NCI-H2029 treated with DMSO at 0.1 percent for 48 hours (cell line): Measurements from ENCODE around the gene PLCB1.
A peak's percentile ranks its signal among the peaks of the same experiment; 100 is the strongest.
"Not testable (repeated sequence)": the region's sequence is repeated elsewhere in the genome, so short reads cannot be mapped to it uniquely, and the experiment has no call there.

ENCODE experiments used
- DNase-seq: peaks from one replicate; lab custom pipeline; 2025; lab: John Stamatoyannopoulos, UW

The PLCB1 gene

DNA sequence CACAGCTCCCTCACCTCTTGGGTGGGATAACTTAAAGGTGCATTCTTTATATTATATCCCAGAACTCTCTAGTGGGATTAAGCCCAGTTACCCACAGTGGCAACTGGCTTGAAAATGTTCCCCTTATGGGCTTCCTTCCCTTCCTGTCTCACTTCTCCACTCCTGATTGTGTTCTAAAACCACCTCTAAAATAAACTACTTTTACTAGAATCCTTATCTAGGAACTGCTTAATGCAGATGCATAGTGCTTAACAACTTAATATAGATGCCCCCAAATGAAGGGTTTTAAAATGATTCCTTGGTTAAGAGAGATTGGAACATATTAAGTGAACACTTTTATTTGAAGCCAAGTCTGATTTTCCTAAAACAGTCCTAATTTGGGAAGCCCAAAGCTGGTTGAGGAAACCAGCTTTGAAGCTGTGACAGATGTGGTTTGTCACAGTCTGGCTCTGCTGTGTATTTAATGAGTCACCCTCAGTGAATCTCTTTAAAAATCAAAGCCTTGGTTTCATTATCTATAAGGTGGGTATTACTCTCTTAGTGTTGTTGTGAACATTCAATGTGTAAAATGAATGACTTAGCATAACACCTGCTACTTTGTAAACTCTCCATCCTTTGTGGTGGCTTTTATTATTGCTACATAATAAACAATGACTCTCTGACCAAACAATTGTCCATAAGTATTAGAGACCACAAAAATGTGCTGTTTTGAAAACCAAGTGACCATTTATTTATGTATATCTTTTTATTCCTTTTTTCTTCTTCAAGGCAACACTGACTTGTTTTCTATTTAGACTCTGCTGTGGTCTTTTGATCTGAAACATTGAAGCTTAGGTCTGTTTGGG is 24.4 kb downstream of the PLCB1 start:
- DNase-seq: peak; percentile 75

DNA sequence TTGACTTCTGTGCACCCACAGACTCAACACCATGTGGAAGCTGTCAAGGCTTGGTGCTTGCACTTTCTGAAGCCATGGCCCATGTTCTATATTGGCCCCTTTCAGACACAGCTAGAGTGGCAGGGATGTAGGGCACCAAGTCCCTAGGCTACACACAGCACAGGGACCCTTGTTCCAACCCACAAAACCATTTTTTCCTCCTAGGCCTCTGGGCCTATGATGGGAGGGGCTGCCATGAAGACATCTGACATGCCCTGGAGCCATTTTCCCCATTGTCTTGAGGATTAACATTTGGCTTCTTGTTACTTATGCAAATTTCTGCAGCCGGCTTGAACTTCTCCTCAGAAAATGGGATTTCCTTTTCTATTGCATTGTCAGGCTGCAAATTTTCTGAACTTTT is 27.2 kb downstream of the PLCB1 start:
- DNase-seq: not testable (repeated sequence)

DNA sequence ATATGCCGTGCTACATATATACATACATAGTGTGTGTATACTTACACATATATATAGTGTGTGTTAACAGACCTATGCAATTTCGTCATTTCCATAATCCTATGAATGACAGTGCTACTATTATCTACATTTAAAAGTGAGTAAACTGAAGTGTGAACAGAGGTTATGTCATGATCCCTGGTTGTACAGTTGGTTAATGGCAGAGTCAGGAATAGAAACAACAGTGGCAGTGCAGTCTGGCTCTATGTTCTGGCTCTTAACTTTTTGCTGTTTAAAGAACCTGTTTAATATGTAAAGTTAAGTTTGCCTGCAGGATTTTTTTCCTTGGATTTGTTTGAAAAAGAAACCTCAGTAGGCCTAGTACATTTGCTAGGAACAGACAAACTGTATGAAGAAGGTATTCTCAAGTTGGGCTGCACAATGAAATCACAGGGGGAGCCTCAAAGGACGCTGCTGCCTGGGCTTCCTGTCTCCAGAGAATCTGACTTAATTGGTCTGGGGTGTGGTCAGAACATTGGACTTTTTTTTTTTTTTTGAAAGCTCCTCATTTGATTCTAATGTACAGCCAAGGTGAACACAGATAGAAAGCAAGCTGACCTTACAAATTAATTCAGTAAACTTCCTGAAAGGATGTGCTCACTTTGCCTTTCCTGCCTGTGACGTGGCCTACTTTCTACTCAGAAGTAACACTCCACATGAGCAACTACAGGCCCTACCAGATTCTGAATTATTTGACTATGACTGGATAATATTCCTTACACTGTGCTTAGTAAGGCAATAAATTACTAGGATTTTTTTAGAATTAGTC is 29.4 kb downstream of the PLCB1 start:
- no peak for DNase-seq

DNA sequence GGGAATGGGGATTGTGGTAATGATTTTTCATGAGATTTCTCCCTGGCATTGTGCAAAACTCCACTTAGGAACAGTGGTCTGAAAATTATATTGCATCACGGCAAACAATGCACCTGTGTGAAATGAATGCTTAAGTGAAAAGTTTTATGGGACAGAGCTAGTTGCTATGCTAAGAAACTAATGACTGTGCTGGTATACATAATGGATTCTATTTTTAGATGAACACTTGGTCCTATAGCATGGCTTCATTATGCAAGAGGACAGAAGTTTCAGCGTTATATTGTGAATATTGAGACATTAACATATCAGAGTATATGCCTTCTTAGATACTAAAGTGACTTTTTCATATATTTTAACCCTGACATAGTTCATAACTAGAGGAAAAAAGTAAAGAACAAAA is 30.5 kb downstream of the PLCB1 start:
- no peak for DNase-seq

DNA sequence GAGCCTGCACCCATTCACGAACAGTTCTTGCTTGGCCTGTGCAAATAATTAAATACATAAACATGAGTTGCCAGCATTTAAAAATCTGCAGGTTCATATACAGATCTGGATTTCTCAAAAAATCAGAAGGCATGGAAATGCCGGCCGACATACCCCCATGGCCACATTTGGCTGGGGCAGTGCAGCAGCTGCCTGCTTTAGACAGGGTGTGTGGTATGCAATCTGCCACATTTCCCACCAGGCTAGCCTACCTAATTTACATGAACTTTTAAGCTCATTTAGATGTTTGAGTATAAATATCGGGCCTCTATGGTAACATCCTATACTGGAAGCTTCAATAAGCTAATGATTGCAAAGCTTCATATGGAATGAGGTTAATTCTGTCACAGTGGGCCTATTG is 31.5 kb downstream of the PLCB1 start:
- no peak for DNase-seq

DNA sequence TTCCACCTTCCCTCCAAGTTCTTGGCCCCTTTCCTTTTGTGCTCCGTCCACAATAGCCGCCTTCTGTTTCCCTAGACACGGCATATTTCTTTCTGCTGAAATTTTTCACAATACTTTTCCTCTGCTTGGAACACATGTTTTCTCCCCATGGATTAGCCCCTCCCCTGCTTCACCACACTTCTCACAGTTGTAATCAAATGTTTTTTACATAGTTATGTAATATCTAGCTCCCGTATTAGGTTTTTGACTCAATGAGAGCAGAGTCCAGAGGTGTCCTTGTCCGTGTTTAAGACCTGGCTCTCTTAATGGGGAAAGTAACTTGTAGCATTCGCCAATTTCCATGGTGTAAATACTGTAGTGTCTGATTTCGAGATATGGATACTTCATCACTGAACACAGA is 34.7 kb downstream of the PLCB1 start:
- no peak for DNase-seq

DNA sequence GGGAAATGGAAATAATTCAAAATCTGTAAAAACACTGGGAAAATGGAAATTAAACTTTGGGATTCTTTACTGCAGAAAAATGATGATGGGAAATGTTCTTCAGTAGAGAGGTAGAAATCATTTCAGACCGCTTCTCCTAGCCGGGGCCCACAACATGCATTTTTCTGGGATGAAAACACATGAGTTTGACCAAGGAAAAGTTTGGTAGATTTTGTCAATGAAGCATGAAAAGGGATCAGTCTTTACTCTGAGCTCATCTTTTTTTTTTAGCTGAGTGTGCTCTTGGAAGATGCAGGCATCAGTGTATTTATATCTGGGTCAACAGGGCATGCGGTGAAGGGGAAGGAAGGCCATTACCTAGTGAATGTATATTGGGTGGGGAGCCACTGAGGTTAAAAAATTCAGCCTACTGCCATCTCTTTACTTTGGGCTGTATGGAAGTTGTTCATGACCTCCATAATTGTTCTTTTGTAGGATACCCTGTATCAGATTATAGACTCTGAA is 36.8 kb downstream of the PLCB1 start:
- no peak for DNase-seq

DNA sequence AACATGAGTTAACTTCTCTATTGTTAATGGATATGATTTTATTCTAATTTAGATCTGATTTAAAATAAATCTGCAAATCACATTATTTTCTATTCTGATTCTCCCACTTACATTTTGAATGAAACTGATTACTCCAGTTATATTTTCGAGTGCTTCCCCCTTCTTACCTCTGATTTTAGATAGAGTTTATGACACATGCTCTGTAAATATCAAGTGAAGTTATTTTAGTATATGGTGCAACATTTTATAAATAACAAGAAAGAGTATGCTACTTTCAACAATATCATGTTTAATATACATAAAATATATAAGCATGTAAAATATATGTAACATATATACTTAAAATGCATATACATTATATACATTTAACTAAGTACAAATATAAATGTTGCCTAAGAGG is 38.9 kb downstream of the PLCB1 start:
- no peak for DNase-seq

DNA sequence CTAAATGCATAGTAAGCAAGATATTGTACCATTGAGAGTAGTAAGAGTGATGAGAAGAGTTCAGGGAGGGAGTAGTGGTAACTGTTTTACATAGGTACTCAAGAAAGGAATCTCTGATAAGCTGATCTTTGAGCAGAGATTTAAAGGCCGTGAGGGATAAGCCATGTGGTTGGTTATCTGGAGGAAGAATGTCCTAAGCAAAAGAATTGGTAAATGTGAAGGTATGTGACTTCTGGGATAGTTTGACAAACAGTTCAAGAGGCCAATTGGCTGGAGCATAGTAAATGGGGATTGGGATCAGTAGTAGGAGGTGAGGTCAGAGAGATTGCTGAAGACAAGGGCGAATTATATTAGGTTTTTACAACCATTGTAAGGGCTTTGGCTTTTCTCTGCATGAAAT is 40.1 kb downstream of the PLCB1 start:
- DNase-seq: no peak

DNA sequence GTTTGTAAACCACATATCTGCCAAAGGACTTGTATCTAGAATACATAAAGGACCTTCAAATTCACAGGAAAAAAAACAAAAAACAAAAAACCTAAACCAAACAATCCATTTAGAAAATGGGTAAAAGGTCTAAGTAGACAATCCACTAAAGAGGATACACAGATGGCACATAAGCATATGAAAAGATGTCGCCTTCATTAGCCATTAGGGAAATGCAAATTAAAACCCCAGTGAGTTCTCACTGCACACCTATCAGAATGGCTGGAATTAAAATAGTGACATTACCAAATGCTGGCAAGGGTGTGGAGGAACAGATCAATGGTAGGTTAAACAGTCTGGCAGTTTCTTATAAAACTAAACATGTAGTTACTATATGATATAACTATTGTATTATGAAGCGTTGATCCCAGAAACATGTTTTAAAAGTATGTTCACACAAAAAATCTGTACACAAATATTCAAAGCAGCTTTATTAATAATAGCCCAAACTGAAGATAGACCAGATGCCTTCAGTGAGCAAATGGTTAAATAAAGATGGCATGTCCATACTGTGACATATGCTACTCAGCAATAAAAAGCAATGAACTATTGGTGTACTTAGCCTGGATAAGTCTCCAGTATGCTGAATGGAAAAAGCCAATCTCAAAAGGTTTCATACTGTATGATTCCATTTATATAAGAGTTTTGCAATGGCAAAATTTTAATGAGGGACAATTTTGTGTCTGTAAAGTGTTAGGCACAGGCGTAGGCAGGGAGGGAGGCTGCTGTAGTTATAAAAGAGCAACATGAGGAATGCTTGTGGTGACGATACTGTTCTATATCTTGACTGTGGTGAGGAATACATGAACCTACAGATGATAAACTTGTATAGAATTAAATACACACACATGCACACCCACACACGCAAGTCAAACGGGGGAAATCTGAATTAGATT is 43.9 kb downstream of the PLCB1 start:
- DNase-seq: no peak

DNA sequence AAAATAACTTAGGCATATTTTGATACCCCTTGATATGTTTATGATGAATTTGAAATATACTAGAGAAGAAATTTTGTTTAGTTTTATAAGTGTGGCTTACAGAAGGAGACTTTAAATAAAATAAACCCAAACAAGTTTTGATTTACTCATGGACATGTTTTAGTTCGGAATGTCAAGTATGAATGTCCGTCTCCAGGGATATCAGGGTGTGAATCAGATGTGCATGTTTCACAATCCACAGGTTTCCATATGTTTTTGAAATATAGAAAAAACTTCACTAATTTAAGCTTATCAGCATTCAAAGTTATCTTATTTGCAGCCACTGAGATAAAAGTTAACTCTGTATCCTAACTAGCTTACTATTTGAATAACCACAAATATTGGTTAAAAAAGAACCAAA is 51.5 kb downstream of the PLCB1 start:
- DNase-seq: no peak

DNA sequence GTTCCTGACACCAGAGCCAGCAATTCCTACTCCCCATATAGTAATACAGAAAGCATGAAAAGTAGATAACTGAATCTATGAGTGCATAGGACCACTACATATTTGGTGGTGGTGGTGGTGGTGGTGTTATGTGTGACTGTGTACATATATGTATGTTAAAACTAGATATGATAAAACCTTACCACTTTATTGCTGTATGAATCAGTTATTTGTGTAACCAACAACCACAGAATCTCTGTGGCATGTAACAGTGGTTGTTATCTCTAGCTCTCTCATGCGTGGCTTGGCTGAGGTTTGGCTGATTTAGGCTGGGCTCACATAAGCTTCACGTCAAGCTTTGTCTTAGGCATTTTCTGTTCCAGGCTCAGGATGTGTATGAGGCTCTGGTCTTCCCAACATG is 55.7 kb downstream of the PLCB1 start:
- DNase-seq: no peak

DNA sequence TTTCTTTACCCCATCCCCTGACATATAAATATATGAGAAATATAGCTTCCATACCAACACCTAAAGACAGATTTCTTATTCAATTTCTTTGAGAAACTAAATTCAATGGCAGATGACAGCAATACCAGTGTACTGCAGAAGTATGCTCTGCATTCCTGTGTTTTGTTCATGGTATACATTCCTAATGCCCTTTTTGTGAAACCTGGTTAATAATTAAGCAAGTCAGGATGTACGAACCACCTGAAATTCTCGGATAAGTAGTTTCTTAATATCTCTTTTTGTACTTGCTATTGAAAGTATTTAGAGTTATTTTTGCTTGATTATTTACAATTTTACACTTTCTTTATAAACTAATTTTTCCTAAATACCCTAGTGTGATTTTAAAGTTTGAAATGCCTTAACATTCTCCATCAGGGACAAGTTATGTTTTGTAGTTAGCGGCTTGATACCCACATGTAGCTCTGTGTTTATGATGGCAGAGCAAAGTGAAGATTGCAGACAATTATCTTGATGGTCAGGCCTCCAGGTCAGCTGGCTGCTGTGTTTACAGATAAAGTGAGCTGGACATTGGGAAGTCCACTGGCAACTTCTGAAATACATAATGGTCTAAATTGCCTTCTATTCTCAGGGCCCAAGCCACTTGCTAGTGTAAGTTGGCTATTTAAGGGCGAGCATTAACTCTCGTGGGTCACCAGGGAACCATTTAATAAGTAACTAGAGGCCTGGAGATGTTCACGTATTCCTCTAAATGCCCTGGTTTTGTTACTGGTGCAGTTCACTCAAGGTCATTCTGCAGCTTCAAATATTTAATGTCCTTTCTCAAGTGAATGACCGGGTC is 58.2 kb downstream of the PLCB1 start:
- no peak for DNase-seq

DNA sequence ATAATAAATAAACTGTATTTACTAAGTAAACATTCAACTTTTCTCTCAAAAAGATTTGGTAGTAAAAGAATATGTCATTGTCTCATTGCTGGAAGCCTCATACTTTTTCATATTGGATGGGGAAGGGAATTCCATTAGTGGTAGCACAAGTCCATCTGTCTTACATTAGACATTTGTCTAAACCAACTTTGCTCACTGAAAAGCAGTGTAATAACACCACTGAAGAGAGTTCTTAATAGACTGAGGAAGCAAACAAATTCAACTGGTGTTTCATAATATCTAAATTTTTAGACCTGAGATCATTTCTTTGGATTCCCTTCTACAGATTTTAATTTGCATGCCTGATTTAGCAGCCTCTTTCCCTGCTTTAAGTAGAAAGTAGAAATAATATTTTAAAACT is 62.7 kb downstream of the PLCB1 start:
- DNase-seq: no peak

DNA sequence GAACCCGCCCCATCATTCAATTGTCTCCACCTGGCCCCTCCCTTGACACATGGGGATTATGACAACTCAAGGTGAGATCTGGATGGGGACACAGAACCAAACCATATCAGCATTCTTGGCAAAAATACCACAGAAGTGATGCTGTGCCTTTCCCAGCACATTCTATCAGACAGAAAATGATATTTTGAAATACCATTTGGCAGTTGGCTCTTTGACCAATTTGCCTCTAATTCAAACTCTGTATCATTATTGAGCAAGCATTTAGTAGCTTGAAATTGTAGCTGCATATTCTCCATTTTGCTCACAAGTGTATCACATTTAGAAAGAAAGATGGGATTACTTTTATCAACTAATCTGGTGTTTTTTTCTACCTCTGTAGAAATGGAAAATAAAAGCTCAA is 64.0 kb downstream of the PLCB1 start:
- no peak for DNase-seq

DNA sequence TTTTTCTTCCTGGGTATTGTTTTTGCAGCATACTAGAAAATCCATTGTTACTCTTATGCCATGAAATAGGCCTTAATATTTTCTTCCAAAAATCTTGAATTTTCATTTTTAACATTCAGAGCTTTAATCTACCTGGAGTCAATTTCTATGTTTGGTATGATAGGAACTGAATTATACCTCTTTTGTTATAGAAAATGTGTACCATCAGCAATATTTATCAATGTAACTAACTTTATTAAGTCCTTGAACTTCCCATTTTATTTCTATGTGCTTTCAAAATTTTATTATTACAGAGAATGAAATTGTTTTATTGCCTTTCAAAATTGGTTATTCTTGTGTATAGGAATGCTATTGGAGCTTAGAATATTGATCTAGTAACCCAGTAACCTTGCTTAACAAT is 68.2 kb downstream of the PLCB1 start:
- DNase-seq: no peak

DNA sequence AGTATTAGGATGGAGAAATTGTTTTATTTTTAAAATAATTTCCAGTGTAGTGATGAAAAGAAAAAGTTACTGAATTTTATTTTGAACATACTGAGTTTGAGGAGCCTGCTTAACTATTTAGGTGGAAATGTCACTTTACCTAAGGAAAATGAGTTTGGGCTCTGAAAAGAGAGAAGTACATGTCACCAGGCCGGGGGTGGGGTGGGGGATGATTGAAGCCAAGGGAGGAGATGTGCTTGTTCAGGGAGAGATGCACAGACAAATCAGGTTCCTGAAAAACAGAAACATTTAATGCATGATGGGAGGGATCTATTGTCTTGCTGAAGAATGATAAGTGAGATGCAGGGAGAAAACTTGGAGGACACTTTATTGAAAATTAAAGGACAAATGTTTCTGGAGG is 71.3 kb downstream of the PLCB1 start:
- no peak for DNase-seq

DNA sequence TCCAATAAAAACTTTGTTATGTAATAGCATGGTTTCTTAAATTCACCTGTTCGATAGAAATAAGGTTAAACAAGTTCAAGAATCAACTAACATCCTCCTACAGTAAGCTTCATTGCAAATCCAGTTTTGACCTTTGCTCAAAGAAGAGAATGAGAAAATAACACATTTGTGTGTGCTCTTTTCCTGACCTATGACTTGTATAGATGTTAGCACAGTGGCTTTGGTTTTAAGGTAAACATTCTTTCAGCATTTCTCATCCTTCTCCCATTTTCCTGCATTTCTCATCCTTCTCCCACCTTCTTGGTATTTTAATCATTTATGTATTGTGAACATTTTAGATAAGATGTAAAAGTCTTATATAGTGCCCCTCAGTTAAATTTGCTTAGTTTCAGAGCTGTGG is 73.9 kb downstream of the PLCB1 start:
- no peak for DNase-seq

DNA sequence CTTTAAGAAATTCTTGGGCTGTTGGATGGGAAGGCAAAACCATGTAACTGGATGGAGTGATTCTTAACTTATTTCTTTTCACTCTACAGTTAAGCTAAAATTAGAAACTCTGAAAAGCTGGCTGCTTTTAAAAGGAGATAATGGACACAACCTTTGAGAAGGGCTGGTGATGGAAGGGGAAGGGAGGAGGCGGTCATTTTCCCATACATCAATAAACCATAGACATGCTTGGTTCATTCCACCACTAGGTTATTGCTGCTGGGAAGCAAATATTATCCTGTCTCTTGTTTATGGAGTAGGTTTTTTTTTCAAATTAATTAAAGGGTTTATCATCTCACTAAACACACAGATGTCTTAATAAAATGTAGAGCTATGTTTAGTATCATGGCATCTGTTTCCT is 76.2 kb downstream of the PLCB1 start:
- DNase-seq: no peak

DNA sequence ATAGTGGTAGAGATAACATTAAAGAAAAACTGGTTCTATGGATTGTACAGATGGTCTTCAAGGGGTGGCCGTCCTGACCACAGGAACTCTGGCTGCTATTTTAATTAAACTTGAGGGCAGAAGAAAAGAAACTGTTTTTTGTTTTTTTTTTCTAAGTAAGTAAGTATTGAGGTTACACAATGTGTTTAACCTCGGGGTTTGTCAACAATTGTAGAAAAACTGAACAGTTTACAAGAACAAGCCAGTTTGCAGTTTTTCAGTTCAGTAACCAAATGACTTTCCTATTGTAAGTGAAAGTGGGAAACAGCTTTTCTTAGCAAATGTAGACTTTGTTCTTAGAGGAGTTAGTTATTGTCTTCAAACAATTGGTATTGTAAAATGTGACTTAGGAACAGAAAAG is 77.0 kb downstream of the PLCB1 start:
- DNase-seq: no peak

DNA sequence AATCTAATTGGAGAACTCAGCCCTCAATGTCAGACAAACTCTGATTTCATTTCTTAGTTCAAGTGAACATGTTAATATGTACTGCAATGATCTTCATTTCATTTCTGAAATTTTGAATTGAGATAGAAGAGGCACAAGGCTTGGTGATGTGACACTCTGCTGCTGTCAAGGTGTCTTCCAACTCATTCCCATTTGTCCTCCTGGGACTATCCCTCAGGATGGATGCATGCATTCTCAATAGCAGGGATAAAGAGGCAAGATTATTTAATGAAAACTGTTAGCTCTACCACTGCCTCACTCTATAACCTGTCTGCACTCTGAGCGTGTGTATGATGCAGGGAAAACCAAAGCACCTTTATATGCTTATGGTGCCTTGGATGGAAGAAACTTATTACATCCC is 78.7 kb downstream of the PLCB1 start:
- DNase-seq: no peak
